ENCODE data around the gene ZNF837. TPM values are rescaled to one million over a fixed set of nuclear protein-coding genes. Genes with fewer than 3 reads are reported as not detected.

ZNF837 gene
- total RNA-seq, 1 experiment from 2014 or later = 1.6 TPM

GRCh38 chr19:58352760-58353671 is 27.8 kb downstream of the ZNF837 start, which contains the start of gene A1BG:
A1BG (minus strand) TSS chr19:58353492; CDS start chr19:58353437, 55 bp downstream.
- Histone ChIP-seq H3K9me3 (ENCODE audit: control insufficient read depth, insufficient read depth, low read depth, low read length) (no peaks in the 10 kb centered on the region), H3K4me1 (ENCODE audit: control insufficient read depth, insufficient read depth, low read length) (peaks cover 3% of the 10 kb centered on the region; the same call in 1 of the 2 replicates), H3K27me3 (ENCODE audit: control insufficient read depth, insufficient read depth, low read length) (no peaks in the 10 kb centered on the region), H3K36me3 (ENCODE audit: control insufficient read depth, insufficient read depth, low read length) (no peaks in the 10 kb centered on the region), H3K27ac (ENCODE audit: low read length) (no peak within 1 kb of the TSS), H3K4me3 (ENCODE audit: low read depth in 2 of 2, low read length in 2 of 2) (no peak within 1 kb of the TSS)
- ATAC-seq (no peak), DNase-seq (ENCODE audit: low read depth, low spot score) (no peak)
- POLR2A ChIA-PET = interaction anchor here (1.1 kb wide), 1 partner anchor 9 kb away, joined by 3 read pairs; the partner anchor contains the start of gene ZNF497
- in situ Hi-C loops (cut with HindIII; ENCODE audit: low pct_unique_long_range_greater_than_20kb, low sequenced_read_pairs) (no loop called here), intact Hi-C loops (cut with micrococcal nuclease; ENCODE audit: unreplicated experiment) (no loop called here)
- no TSS peak for BruUV-seq (replicated peaks)
- CTCF ChIA-PET = no interaction called here
- no peak for TF ChIP-seq TCF7L2 (IDR thresholded peaks at IDR 0.05; ENCODE audit: low read depth, low read length)
- TF ChIP-seq CTCF (IDR thresholded peaks at IDR 0.05) = no peak
- no peak for TF ChIP-seq SIN3A (IDR thresholded peaks at IDR 0.05; ENCODE audit: borderline replicate concordance, insufficient read depth, low read depth, low read length)
- TF ChIP-seq POLR2AphosphoS5 (IDR thresholded peaks at IDR 0.05; ENCODE audit: low read depth, low read length) = no peak
- TF ChIP-seq REST (IDR thresholded peaks at IDR 0.05; ENCODE audit: insufficient read depth in 1 of 2, low read depth in 2 of 2, low read length in 1 of 2) = no peak

- Histone ChIP-seq H3K4me1 (ENCODE audit: control insufficient read depth, insufficient read depth, low read length) (peaks cover 3% of the 10 kb centered on the region; the same call in 1 of the 2 replicates), H3K4me3 (ENCODE audit: low read depth in 2 of 2, low read length in 2 of 2) (no peak overlapping the region), H3K27me3 (ENCODE audit: control insufficient read depth, insufficient read depth, low read length) (no peaks in the 10 kb centered on the region), H3K27ac (ENCODE audit: low read length) (no peak overlapping the region), H3K36me3 (ENCODE audit: control insufficient read depth, insufficient read depth, low read length) (no peaks in the 10 kb centered on the region), H3K9me3 (ENCODE audit: control insufficient read depth, insufficient read depth, low read depth, low read length) (no peaks in the 10 kb centered on the region)
- ChIA-PET CTCF (interaction anchor here (0.5 kb wide), 1 partner anchor 24 kb away, joined by 5 read pairs; no protein-coding TSS in a partner anchor), POLR2A (interaction anchor here (1.1 kb wide), 1 partner anchor 10 kb away, joined by 3 read pairs; the partner anchor contains the start of gene ZNF497)
- TF ChIP-seq SIN3A (IDR thresholded peaks at IDR 0.05; ENCODE audit: borderline replicate concordance, insufficient read depth, low read depth, low read length) (no peak), POLR2AphosphoS5 (IDR thresholded peaks at IDR 0.05; ENCODE audit: low read depth, low read length) (no peak), TCF7L2 (IDR thresholded peaks at IDR 0.05; ENCODE audit: low read depth, low read length) (no peak), REST (IDR thresholded peaks at IDR 0.05; ENCODE audit: insufficient read depth in 1 of 2, low read depth in 2 of 2, low read length in 1 of 2) (no peak), CTCF (IDR thresholded peaks at IDR 0.05) (no peak)
- BruUV-seq (replicated peaks) = no TSS peak
- in situ Hi-C loops (cut with HindIII; ENCODE audit: low pct_unique_long_range_greater_than_20kb, low sequenced_read_pairs) (no loop called here), intact Hi-C loops (cut with micrococcal nuclease; ENCODE audit: unreplicated experiment) (no loop called here)
- no peak for ATAC-seq
- DNase-seq (ENCODE audit: low read depth, low spot score) = no peak
These were observed 28.7 kb downstream of the ZNF837 start for GRCh38 chr19:58351990-58352755.
